Stimulated activated CD4-positive, alpha-beta T cell treated with anti-CD3 and anti-CD28 coated beads, Interleukin-12 subunit alpha, Interleukin-12 subunit beta, amount 100 ng/mL, for 48 hours (primary cell): ENCODE results near the gene AVEN.

ENCODE experiments used
- DNase-seq, 3 donors: peaks; one replicate each; pipeline ENCODE4 v3.0.0-alpha.2; 2020; ENCODE audit warnings: low read depth in 2 of 3, low spot score in 1 of 3

Gene AVEN

GRCh38 chr15:33987444-33987843, 51.6 kb downstream of the AVEN start:
- no peak for DNase-seq

GRCh38 chr15:33985751-33986150, 53.3 kb downstream of the AVEN start:
- no peak for DNase-seq

DNA sequence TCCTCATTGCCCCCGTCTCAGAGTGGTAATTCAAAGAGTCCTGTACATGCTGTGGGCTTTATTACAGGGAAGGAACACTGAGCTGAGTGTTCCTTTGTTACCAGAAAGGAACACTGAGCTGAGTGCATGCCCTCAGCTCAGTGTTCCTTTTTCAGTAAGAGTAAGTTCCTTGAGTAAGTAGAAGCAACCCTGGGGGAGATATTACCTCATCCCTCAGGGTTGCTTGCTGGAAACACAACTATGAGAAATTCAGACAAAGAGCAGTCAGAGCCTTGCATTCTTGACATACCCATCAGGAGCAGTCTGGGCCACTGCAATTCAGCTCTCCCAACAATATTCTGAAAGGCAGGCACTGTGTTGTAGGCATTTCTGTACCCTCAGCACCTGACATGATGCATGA, 53.7 kb downstream of the AVEN start:
- no peak for DNase-seq

GRCh38 chr15:33982516-33982915, 56.5 kb downstream of the AVEN start:
- no peak for DNase-seq

- no peak for DNase-seq
Observed at GRCh38 chr15:33980159-33980558, 58.8 kb downstream of the AVEN start.

DNA sequence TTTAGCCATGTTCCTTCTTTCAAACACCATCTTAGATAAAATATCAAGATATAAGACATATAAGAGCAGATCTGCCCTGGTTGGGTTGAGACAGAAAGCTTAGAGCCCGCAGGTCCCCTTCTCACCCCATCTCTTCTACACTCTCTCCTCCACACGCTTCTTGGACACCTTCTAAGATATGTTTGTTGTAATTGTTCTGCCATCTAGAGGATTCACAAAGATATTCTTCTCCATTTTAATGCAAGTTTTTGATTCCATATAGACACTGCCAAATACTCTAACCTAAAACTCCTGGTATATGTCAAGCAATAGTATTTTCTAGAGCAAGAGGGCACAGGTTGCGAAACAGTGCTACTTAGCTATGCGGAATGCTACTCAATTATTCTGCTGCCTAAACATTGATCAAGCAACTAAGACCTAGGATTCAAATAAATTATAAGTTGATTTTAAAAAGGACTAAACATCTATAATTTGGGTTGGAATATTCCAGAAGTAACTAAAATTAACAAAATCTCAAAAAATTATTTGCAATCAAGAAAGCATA, 63.9 kb downstream of the AVEN start:
- DNase-seq: no peak

DNA sequence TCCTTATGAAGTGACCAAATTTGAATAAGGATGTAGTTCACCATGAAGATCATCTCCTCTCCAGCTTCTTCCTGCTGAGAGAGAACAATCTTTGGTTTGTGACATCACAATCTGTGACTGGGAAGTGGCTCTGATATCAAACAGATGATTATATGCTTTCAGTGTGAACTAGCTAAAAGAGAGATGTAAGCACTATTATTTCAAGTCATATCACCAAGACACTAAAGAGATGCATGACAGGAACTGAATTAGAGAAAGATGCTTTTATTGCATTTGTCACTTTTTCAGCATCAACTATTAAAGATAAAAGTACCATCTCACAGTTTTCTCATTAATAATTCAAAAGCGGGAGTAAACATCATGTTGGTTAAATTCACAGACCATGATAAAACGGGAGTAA, 67.2 kb downstream of the AVEN start:
- no peak for DNase-seq

DNA sequence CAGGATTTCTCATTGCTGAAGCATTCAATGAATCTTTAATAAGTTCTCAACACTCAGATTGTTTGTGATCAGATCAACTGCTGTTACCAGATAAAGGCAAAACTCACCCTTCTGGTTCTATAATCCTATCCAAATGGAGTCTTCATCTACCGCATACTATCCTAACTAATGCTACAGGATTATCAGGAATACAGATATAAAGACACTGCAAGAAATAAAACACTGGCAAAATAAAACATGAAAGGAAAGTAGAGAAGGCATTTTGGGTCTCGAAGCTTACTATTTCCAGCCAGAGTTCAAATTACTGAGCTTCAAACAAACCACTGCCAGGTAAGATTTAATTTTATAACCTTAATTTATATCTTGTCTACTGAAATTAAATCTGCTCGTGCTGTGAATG, 70.2 kb downstream of the AVEN start:
- DNase-seq: no peak

DNA sequence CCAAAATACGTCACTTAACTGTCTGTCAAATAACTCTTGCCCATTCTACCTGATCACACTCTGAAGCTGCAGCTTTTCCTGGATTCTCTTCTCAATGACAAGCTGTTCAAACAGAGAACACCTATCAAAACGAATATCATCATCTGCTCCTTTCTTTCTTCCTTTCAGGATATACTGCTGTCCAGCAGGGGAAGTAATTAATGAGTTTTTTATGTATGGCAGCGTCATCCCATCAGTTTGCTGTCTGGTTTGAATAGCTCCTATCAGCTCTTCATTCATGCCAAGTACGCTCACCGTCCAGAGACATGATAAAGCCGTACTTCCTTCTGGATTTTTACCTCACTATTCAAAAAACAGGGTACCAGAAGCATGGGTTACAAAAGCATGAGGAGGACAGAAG, 70.8 kb downstream of the AVEN start, which contains the start of gene CHRM5:
Gene CHRM5 (plus strand): TSS at position 274 of the 400 bp plus-strand sequence. CDS start 94,221 bp downstream, outside the sequence.
- DNase-seq: no peak

GRCh38 chr15:33964665-33965040, 74.4 kb downstream of the AVEN start:
- no peak for DNase-seq

- DNase-seq: no peak
Observed at GRCh38 chr15:33963831-33964664, 75.0 kb downstream of the AVEN start.

DNA sequence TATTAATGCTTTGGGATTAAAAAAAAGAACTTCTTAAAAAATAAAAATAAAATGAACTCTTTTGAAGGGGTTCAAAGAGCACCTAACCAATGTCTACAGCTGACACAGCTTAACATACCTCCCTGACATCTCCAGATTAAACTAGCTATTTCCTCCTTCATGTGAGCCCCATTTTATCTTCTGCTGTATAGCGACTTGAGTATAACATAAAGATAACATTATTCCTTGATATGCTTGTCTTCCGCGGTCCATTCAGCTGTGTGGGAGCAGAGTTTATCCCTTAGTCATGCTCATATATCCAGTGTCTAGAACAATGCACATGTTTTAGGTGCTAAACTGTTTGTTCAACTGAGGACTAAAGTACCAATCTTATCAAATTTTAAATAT, 78.5 kb downstream of the AVEN start:
- DNase-seq: no peak

DNA sequence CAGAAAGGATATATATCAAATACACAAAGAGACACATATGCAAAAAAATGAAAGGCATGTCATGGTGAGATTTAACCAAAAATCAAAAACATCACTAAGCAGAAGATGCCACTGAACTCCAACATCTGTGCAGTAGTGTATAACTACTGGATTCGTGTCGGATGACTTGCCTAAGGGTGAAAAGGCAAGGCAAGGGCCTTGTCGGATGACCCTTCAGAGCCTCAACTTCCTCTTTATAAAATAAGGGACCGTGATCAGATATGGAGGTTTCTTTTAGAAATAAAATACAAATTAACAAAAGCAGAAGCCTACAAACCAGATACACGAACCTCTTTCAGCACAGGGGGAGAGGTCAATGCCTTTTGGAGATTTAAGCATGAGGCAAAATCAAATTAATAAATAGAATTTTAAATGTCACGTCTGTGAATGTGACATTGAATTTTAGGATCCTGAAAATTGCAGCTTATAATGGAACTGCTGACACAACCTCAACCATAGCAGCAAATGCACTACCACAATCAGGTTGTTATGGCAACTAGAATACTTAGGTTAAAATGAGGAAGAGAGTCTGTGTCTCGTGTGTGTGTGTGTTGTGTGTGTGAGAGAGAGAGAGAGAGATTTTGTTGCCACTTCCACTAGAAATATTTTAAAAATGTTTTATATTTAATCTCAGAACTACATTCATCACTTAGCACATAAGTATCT, 79.0 kb downstream of the AVEN start:
- DNase-seq: no peak

- no peak for DNase-seq
Observed at GRCh38 chr15:33956397-33956796, 82.6 kb downstream of the AVEN start.

GRCh38 chr15:33955945-33956344, 83.1 kb downstream of the AVEN start:
- DNase-seq: no peak

DNA sequence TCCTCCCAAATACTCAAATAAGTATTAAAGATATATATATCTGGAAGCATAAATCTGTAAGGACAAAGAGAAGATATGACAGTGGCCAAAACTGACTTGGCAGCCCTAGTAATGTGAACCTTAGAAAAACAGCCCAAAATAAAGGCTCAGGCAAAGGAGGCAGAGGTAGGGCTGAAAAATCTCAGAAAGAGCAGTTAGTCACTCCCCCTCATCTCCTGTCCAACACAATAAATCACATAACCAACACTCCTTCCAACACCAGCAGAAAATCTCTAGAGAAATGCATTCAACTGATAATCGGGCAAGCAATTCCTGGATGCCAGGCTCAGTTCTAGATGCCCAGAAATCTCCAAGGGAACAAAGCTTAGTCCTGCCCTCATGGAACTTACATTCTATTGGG, 92.9 kb downstream of the AVEN start:
- no peak for DNase-seq

DNA sequence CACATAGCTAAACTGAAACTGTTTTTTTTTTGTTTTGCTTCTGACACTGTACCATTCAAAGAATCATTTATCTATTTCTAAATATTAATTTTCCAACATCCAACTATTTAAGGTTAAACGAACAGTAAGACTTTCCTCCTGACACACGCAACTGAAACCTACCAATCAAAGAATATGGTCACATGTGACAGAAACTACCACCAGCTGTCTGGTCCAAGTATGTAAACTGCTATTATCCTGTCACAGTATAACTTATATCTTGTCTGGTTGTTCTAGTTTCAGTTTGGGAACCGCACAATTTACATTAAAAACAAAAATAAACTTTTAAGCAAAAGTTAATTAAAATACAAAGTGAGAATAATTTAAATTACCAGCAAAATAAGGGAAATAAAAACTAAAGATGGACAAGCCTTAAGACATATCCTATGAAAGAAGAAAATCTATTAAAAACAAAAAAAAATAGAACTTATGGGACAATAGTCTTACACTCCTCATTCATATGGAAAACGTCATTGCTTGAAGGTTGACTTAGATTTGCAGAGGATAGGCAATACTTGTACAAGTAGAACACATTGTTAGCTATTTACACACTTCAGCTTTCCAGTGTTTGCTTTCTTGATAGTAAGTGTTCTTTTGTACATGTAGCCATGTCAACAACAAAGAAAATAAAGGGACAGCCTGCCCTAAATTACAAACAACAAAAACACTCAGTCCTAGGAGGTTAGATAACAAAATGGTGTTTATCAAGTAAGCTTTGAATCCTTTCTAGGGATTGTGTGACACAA, 97.5 kb downstream of the AVEN start:
- DNase-seq: no peak

- no peak for DNase-seq
Observed at GRCh38 chr15:33934921-33935320, 104.1 kb downstream of the AVEN start.

DNA sequence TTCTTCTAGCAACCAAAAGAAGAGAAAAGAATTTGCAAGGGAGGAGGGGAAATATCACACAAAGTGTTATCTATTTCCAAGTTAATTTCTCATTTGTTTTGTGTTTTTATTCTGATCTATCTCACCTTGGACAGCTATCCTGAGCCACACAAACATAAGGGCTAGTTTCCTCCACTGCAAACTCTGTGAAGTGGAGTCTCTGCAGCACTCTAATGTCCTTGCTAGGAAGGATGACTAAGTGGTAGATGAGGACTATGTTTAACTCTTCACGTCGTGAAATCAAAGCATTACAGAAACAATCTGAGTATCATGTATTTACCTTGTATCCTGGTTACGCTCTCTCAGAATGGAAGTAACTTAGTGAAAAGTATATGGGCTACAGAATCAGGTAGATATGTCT, 104.6 kb downstream of the AVEN start:
- no peak for DNase-seq

DNA sequence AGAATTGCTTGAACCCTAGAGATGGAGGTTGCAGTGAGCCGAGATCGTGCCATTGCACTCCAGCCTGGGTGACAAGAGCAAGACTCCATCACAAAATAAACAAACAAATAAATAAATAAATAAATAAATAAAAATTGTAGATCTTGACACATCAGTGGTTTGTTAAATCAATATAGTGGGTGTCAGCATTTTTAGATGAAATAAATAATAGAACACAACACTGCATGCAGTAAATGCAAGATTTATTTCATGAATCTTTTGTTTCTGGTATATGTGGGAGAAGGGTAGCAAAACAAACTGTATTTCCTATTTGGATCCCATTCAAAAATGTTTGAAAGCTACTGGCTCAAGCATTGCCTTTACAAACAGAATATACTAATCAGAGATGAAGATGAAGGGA, 106.3 kb downstream of the AVEN start:
- no peak for DNase-seq

DNA sequence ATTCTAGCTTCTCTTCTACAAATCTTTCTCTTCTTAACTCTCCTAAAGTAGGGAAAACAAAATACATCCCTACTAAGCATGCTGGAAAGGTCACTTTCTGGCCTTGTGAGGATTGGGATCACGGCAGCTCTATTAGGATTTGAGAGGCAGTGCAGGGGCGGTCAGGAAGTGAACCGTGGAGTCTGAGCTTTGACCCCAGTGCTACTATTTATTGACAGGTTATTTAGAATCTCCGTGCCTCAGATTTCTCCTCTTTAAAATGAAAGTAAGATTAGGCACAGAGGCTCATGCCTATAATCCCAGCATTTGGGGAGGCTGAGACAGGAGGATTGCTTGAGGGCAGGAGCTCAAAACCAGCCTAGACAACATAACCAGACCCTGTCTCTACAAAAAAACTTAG, 112.7 kb downstream of the AVEN start:
- no peak for DNase-seq

DNA sequence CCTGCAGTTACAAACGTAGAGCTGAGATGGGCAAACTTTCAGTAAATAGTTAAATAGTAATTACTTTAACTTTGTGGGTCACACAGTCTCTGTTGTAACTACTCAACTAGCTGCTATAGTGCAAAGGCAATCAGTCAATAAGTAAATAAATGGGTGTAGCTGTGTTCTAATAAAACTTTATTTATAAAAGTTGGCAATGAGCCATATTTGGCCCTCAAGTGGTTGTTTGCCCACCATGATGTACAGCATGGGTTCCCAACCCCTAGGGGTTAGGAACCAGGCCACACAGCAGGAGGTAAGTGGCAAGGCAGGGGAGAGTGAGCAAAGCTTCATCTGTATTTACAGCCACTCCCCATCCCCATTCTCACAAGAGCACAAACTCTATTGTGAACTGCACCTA, 115.6 kb downstream of the AVEN start:
- no peak for DNase-seq
